RCC 7860 (cell line): ENCODE measurements around the gene MAGEA2B.
"Not testable (repeated sequence)": the region's sequence is repeated elsewhere in the genome, so short reads cannot be mapped to it uniquely, and the experiment has no call there.

ENCODE experiments used
- DNase-seq: peaks from one replicate; pipeline ENCODE4 v3.0.0-alpha.2; 2015; ENCODE audit warnings: low spot score
- FAIRE-seq: peaks from 2 replicates; lab custom pipeline; 2012; peaks lifted over from hg19 to GRCh38; lab: Jason Lieb, UNC

Gene MAGEA2B

GRCh38 chrX:152754871-152755270 lies 40.4 kb downstream of the MAGEA2B start:
- not testable (repeated sequence) for DNase-seq, FAIRE-seq

GRCh38 chrX:152758918-152759317 lies 44.5 kb downstream of the MAGEA2B start, which contains the start of gene CSAG3:
Gene CSAG3 (plus strand): TSS chrX:152759218.
- not testable (repeated sequence) for FAIRE-seq, DNase-seq

GRCh38 chrX:152759544-152759943 lies 45.1 kb downstream of the MAGEA2B start:
- not testable (repeated sequence) for FAIRE-seq, DNase-seq

GRCh38 chrX:152761582-152761981 lies 47.2 kb downstream of the MAGEA2B start:
- not testable (repeated sequence) for FAIRE-seq, DNase-seq

GRCh38 chrX:152766562-152766961 lies 52.1 kb downstream of the MAGEA2B start:
- not testable (repeated sequence) for FAIRE-seq, DNase-seq
